ENCODE measurements around the gene GPR39.

DNA sequence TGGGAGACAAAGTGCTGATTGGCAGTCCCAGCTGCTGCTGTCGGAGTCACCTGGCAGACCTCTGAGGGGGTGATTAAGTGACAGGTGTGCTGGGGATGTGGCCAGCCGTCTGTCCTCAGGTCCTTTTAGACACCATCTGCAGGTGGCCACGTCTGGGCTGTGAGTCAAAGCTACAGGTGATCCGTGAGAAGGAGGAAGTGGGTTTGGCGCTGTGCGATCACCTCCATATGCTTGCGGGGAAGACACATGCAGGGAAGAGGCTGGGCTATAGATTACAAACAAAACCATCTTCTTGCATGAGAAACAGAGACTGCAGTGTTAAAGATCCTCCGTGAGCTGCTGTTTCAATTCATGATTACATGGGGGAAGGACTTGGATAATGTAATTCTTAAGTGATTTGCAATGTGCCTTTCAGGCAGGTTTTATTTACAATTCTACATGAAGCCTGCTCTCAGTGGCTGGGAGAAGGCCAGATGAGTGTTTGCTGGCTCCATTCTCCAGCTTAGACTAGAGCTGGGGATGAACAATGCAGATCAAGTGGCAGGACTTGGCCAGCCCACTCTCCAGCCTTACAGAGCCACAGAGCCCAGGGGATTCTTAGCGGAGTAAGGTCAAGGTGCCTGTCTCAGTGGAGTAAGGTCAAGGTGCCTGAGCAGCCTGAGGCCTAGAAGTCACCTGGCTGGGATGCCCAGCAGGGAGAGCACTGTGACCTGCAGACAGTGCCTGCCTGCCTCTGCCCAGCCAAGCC is 165.6 kb downstream of the GPR39 start:
- TF ChIP-seq CTCF (IDR thresholded peaks at IDR 0.05; ENCODE audit: extremely low read depth in 1 of 2, insufficient read depth in 1 of 2, low read depth in 1 of 2, low read length in 2 of 2), result no peak
- TF ChIP-seq POLR2A (IDR thresholded peaks at IDR 0.05; ENCODE audit: low read depth, low read length), result no peak
- no peak for TF ChIP-seq EZH2 (IDR thresholded peaks at IDR 0.05; ENCODE audit: borderline replicate concordance, low read depth, low read length, severe bottlenecking)
- no peak for TF ChIP-seq MYC (IDR thresholded peaks at IDR 0.05; ENCODE audit: low read depth, low read length)
- TF ChIP-seq POLR2AphosphoS5 (IDR thresholded peaks at IDR 0.05; ENCODE audit: insufficient read depth, low read depth, low read length), result no peak
